Right cardiac atrium (tissue), 5 donors: Measurements from ENCODE around the gene ZNF578. TPM values are rescaled to one million over a fixed set of nuclear protein-coding genes. Genes with fewer than 3 reads are reported as not detected.
"Not testable (repeated sequence)": the region's sequence is repeated elsewhere in the genome, so short reads cannot be mapped to it uniquely, and the experiment has no call there.

Experiments
- ATAC-seq, 2 donors: fragments of 200-7000 bp; cut with Tn5 transposase; one replicate each; pipeline versions ENCODE4 v1.8.0 to v1.9.1; 2020; ENCODE audit warnings: moderate library complexity in 2 of 2, mild to moderate bottlenecking in 1 of 2
- DNase-seq, 3 donors: peaks; one replicate each; pipeline ENCODE4 v3.0.0-alpha.2; 2020
- H3K27ac ChIP-seq: one replicate; pipeline ENCODE4 v1.5.1; 2013; ENCODE audit warnings: mild to moderate bottlenecking, low read length, control low read depth, moderate library complexity
- H3K27me3 ChIP-seq: one replicate; pipeline ENCODE4 v1.6.1; 2013; ENCODE audit not compliant: control insufficient read depth, insufficient read depth
- H3K4me1 ChIP-seq: one replicate; pipeline ENCODE4 v1.6.1; 2013; ENCODE audit warnings: low read length; ENCODE audit not compliant: control insufficient read depth, insufficient read depth
- H3K4me3 ChIP-seq: one replicate; pipeline ENCODE4 v1.5.1; 2013; ENCODE audit warnings: low read length, control low read depth
- H3K9me3 ChIP-seq: one replicate; pipeline ENCODE4 v1.6.1; 2013; ENCODE audit warnings: low read length; ENCODE audit not compliant: control insufficient read depth
- WGBS: extraction: QIAGEN DNeasy Blood & Tissue Kit; methylation state at CpG from one replicate; pipeline ENCODE4 v1.1.7; 2013; 5-methylcytosine and 5-hydroxymethylcytosine counted together
- intact Hi-C, 4 donors: fragments of 100-400 bp; cut with DNase I; formaldehyde crosslinking; loops; one replicate each; pipeline versions ENCODE4 v1.11.0 to v1.14.0; 2022 to 2023
- polyA plus RNA-seq: library from polyadenylated mRNA; stranded (reverse); fragments of 200-250 nt; gene quantifications from one replicate; pipeline ENCODE4 v1.2.3, GENCODE V29; 2013
- total RNA-seq, 4 donors: library from RNA; stranded (reverse); fragmentation: NEBNext Ultra II Directional; extraction: Animal tissue kit (Norgen Biotek cat#: 25700); gene quantifications; one replicate each; pipeline ENCODE4 v1.2.1, GENCODE V29; 2021
- donor health status: healthy with polysubstance abuse.
- donor health status: DM: no; HTN: yes; CAD: no.
- donor health status: DM: no; HTN: no; CAD: no.
- donor health status: DM: no; HTN: yes; CAD: no; lungs with severe emphysema.
- donor health status: DM: yes; HTN: yes; CAD: no.

Gene ZNF578
- total and polyA plus RNA-seq, 5 donors: 1.2 to 4.8 (median 2.5) TPM

- WGBS: 5% methylated on average over 17 of the region's 17 CpGs
- peak overlapping the region; percentile 69 for H3K4me3 ChIP-seq
- peak overlapping the region; percentile 57 for H3K27ac ChIP-seq
- H3K4me1 ChIP-seq: peaks cover 4% of the 10 kb centered on the region
- H3K27me3 ChIP-seq: no peaks in the 10 kb centered on the region
- ATAC-seq: peak; percentile 48 to 67
- no peaks in the 10 kb centered on the region for H3K9me3 ChIP-seq
- intact Hi-C loops: no loop called here
- DNase-seq: peak in 1 of 3 donors; percentile 34
These were observed 83.1 kb downstream of the ZNF578 start for GRCh38 chr19:52536448-52536800.

GRCh38 chr19:52538815-52539214 is 85.5 kb downstream of the ZNF578 start:
- H3K9me3 ChIP-seq, DNase-seq, H3K4me1 ChIP-seq, intact Hi-C loops, H3K4me3 ChIP-seq, H3K27me3 ChIP-seq, ATAC-seq, H3K27ac ChIP-seq: not testable (repeated sequence)
- 57% methylated on average over 4 of the region's 4 CpGs for WGBS

GRCh38 chr19:52541176-52541575 is 87.8 kb downstream of the ZNF578 start:
- H3K27ac ChIP-seq, H3K4me3 ChIP-seq, H3K9me3 ChIP-seq, H3K4me1 ChIP-seq, intact Hi-C loops, H3K27me3 ChIP-seq, ATAC-seq, DNase-seq: not testable (repeated sequence)
- WGBS: 93% methylated on average over 5 of the region's 5 CpGs

GRCh38 chr19:52541608-52542007 is 88.3 kb downstream of the ZNF578 start:
- intact Hi-C loops: no loop called here
- H3K9me3 ChIP-seq: no peaks in the 10 kb centered on the region
- no peak for DNase-seq
- H3K4me1 ChIP-seq: no peaks in the 10 kb centered on the region
- H3K4me3 ChIP-seq: no peak overlapping the region
- no peak for ATAC-seq
- no peaks in the 10 kb centered on the region for H3K27me3 ChIP-seq
- H3K27ac ChIP-seq: no peak overlapping the region
- 84% methylated on average over 5 of the region's 5 CpGs for WGBS

GRCh38 chr19:52542541-52542940 is 89.2 kb downstream of the ZNF578 start:
- H3K27me3 ChIP-seq, H3K27ac ChIP-seq, H3K4me3 ChIP-seq, ATAC-seq, DNase-seq, H3K9me3 ChIP-seq, intact Hi-C loops, H3K4me1 ChIP-seq: not testable (repeated sequence)
- 68% methylated on average over 6 of the region's 6 CpGs for WGBS

GRCh38 chr19:52542984-52543664 is 89.8 kb downstream of the ZNF578 start:
- ATAC-seq: no peak
- Histone ChIP-seq H3K27me3 (no peaks in the 10 kb centered on the region), H3K27ac (no peak overlapping the region), H3K4me3 (no peak overlapping the region), H3K4me1 (no peaks in the 10 kb centered on the region), H3K9me3 (no peaks in the 10 kb centered on the region)
- WGBS: 63% methylated on average over 8 of the region's 8 CpGs
- DNase-seq: no peak
- intact Hi-C loops: no loop called here

- WGBS: 99% methylated on average over 15 of the region's 15 CpGs
- no peak overlapping the region for H3K4me3 ChIP-seq
These were observed 101.0 kb downstream of the ZNF578 start for GRCh38 chr19:52554216-52554971.

GRCh38 chr19:52557231-52557995 is 104.1 kb downstream of the ZNF578 start:
- Histone ChIP-seq H3K4me3 (no peak overlapping the region), H3K9me3 (peaks cover 5% of the 10 kb centered on the region), H3K4me1 (no peaks in the 10 kb centered on the region), H3K27ac (no peak overlapping the region), H3K27me3 (no peaks in the 10 kb centered on the region)
- no peak for DNase-seq
- 98% methylated on average over 16 of the region's 16 CpGs for WGBS
- ATAC-seq: no peak
- intact Hi-C loops: no loop called here

More at GRCh38 chr19:52554216-52554971, 101.0 kb downstream of the ZNF578 start:
- Histone ChIP-seq H3K27ac (no peak overlapping the region), H3K4me1 (no peaks in the 10 kb centered on the region), H3K27me3 (no peaks in the 10 kb centered on the region), H3K9me3 (peaks cover 5% of the 10 kb centered on the region)
- DNase-seq (no peak), ATAC-seq (no peak)
- intact Hi-C loops: no loop called here

GRCh38 chr19:52558732-52559445 is 105.5 kb downstream of the ZNF578 start:
- WGBS: 78% methylated on average over 5 of the region's 5 CpGs
- H3K4me3 ChIP-seq, DNase-seq, intact Hi-C loops, H3K27me3 ChIP-seq, H3K4me1 ChIP-seq, H3K9me3 ChIP-seq, H3K27ac ChIP-seq, ATAC-seq: not testable (repeated sequence)

- H3K4me3 ChIP-seq, H3K27me3 ChIP-seq, DNase-seq, H3K4me1 ChIP-seq, intact Hi-C loops, H3K9me3 ChIP-seq, H3K27ac ChIP-seq, ATAC-seq: not testable (repeated sequence)
- 97% methylated on average over 8 of the region's 8 CpGs for WGBS
These were observed 108.3 kb downstream of the ZNF578 start for GRCh38 chr19:52561611-52562010.
